H1 (cell line): ENCODE data around the gene ODC1. TPM values are rescaled to one million over a fixed set of nuclear protein-coding genes. Genes with fewer than 3 reads are reported as not detected.

Source experiments
- CTCF ChIA-PET: fragments of 300-600 bp; sonication (Branson Sonifier 250); formaldehyde crosslinking; loops from one replicate; lab custom pipeline; 2021; ENCODE audit not compliant: partially characterized antibody; lab: Charles Lee
- POLR2A ChIA-PET: fragments of 300-600 bp; sonication (Branson Sonifier 250); formaldehyde crosslinking; loops from one replicate; lab custom pipeline; 2021; ENCODE audit warnings: inconsistent platforms; ENCODE audit not compliant: partially characterized antibody; lab: Charles Lee
- DNase-seq, 2 experiments: peaks; one replicate each; pipeline versions ENCODE4 v3.0.0 to v3.0.0-alpha.2; 2010 to 2022; ENCODE audit warnings: low spot score in 2 of 2, low read depth in 1 of 2, mixed read lengths in 1 of 2
- FAIRE-seq: peaks from 2 replicates; lab custom pipeline; 2011; peaks lifted over from hg19 to GRCh38; lab: Jason Lieb, UNC
- H2AFZ ChIP-seq: 2 replicates; pipeline ENCODE4 v1.8.1; 2012; ENCODE audit warnings: low read length, inconsistent platforms
- H2AK5ac ChIP-seq: 2 replicates; pipeline ENCODE4 v1.6.1; 2013; ENCODE audit warnings: low read depth, low read length
- H2BK120ac ChIP-seq: replicated peaks from 2 replicates; pipeline ENCODE3; 2013; ENCODE audit warnings: low read depth, low read length, inconsistent platforms
- H2BK12ac ChIP-seq: 2 replicates; pipeline ENCODE4 v1.6.1; 2013; ENCODE audit warnings: low read depth, low read length
- H2BK15ac ChIP-seq: 2 replicates; pipeline ENCODE4 v1.6.1; 2013; ENCODE audit warnings: low read length
- H2BK20ac ChIP-seq: 2 replicates; pipeline ENCODE4 v1.6.1; 2013; ENCODE audit warnings: low read length
- H2BK5ac ChIP-seq: 2 replicates; pipeline ENCODE4 v1.6.1; 2013; ENCODE audit warnings: low read depth, low read length
- H3K14ac ChIP-seq: 2 replicates; pipeline ENCODE4 v1.6.1; 2013; ENCODE audit warnings: inconsistent platforms; ENCODE audit not compliant: insufficient read length
- H3K18ac ChIP-seq: 2 replicates; pipeline ENCODE4 v1.6.1; 2013; ENCODE audit warnings: low read length; ENCODE audit errors: extremely low read depth
- H3K23ac ChIP-seq: 2 replicates; pipeline ENCODE4 v1.6.1; 2013; ENCODE audit warnings: inconsistent platforms; ENCODE audit not compliant: insufficient read length
- H3K23me2 ChIP-seq: 2 replicates; pipeline ENCODE4 v1.6.1; 2013; ENCODE audit warnings: low read depth, low read length
- H3K27ac ChIP-seq: 2 replicates; pipeline ENCODE4 v1.6.1; 2011; ENCODE audit warnings: low read depth, low read length, inconsistent platforms
- H3K27me3 ChIP-seq, 4 experiments: replicated peaks in 1 of 4; 1 replicate in 1 of 4; 2 replicates in 3 of 4; pipeline versions ENCODE4 v1.6.1 to v1.8.1; 2011 to 2013; ENCODE audit warnings: low read length in 3 of 4, mild to moderate bottlenecking in 3 of 4, inconsistent platforms in 2 of 4, mixed read lengths in 2 of 4, moderate library complexity in 1 of 4; ENCODE audit not compliant: control insufficient read depth in 3 of 4, insufficient read depth in 3 of 4; ENCODE audit errors: extremely low read depth in 1 of 4
- H3K36me3 ChIP-seq, 4 experiments: 2 replicates each; pipeline versions ENCODE4 v1.6.1 to v1.8.1; 2011 to 2013; ENCODE audit warnings: mild to moderate bottlenecking in 4 of 4, low read length in 3 of 4, moderate library complexity in 2 of 4, control low read depth in 1 of 4, inconsistent platforms in 1 of 4; ENCODE audit not compliant: insufficient read depth in 4 of 4, control insufficient read depth in 2 of 4
- H3K4ac ChIP-seq: replicated peaks from 2 replicates; pipeline ENCODE3; 2013; ENCODE audit warnings: low read length, low read depth, mixed read lengths, inconsistent platforms; ENCODE audit not compliant: insufficient read length
- H3K4me1 ChIP-seq, 4 experiments: replicated peaks in 1 of 4; 1 replicate in 1 of 4; 2 replicates in 3 of 4; pipeline versions ENCODE4 v1.6.1 to v1.8.1; 2011 to 2013; ENCODE audit warnings: low read length in 3 of 4, inconsistent platforms in 2 of 4, mixed read lengths in 1 of 4; ENCODE audit not compliant: insufficient read depth in 4 of 4, control insufficient read depth in 3 of 4
- H3K4me2 ChIP-seq, 2 experiments: 2 replicates each; pipeline versions ENCODE4 v1.6.1 to v1.8.1; 2011 to 2013; ENCODE audit warnings: low read depth in 2 of 2, low read length in 2 of 2, control low read depth in 1 of 2, inconsistent platforms in 1 of 2, mild to moderate bottlenecking in 1 of 2; ENCODE audit not compliant: insufficient read depth in 1 of 2
- H3K4me3 ChIP-seq, 4 experiments: fragments of 200-600, 300-600 bp in 1 of 4; sonication (generic), shearing (Covaris generic), sonication (Bioruptor Twin) in 1 of 4; 2 replicates each; pipeline versions ENCODE4 v1.5.1 to v1.8.1; 2011 to 2016; ENCODE audit warnings: low read length in 4 of 4, low read depth in 3 of 4, control low read depth in 2 of 4, inconsistent platforms in 2 of 4, mild to moderate bottlenecking in 2 of 4, mixed read lengths in 1 of 4, moderate library complexity in 1 of 4; ENCODE audit not compliant: insufficient read depth in 2 of 4; ENCODE audit errors: extremely low read depth in 1 of 4
- H3K56ac ChIP-seq: replicated peaks from 2 replicates; pipeline ENCODE3; 2013; ENCODE audit warnings: low read depth, mild to moderate bottlenecking, mixed read lengths, low read length, inconsistent platforms; ENCODE audit not compliant: insufficient read length
- H3K79me1 ChIP-seq: 2 replicates; pipeline ENCODE4 v1.6.1; 2013; ENCODE audit warnings: low read depth, low read length, control low read depth
- H3K79me2 ChIP-seq, 2 experiments: 2 replicates each; pipeline versions ENCODE4 v1.6.1 to v1.8.1; 2012 to 2013; ENCODE audit warnings: low read length in 2 of 2, mild to moderate bottlenecking in 2 of 2, inconsistent platforms in 1 of 2; ENCODE audit not compliant: insufficient read depth in 2 of 2, control insufficient read depth in 1 of 2
- H3K9ac ChIP-seq, 4 experiments: replicated peaks in 1 of 4; 1 replicate in 1 of 4; 2 replicates in 3 of 4; pipeline versions ENCODE4 v1.6.1 to v1.8.1; 2011 to 2013; ENCODE audit warnings: low read depth in 3 of 4, low read length in 3 of 4, control low read depth in 2 of 4, mild to moderate bottlenecking in 2 of 4, moderate library complexity in 2 of 4, inconsistent platforms in 1 of 4; ENCODE audit errors: extremely low read depth in 1 of 4
- H3K9me3 ChIP-seq, 2 experiments: 2 replicates each; pipeline versions ENCODE4 v1.6.1 to v1.8.1; 2012 to 2013; ENCODE audit warnings: mild to moderate bottlenecking in 2 of 2, moderate library complexity in 2 of 2, control low read depth in 1 of 2, inconsistent platforms in 1 of 2, low read depth in 1 of 2, low read length in 1 of 2, mixed read lengths in 1 of 2; ENCODE audit not compliant: insufficient read depth in 2 of 2
- H4K20me1 ChIP-seq, 2 experiments: replicated peaks in 1 of 2; 2 replicates each; pipeline versions ENCODE3 to v1.8.1; 2011 to 2013; ENCODE audit warnings: inconsistent platforms in 2 of 2, low read length in 2 of 2, mild to moderate bottlenecking in 1 of 2; ENCODE audit not compliant: insufficient read depth in 2 of 2, control insufficient read depth in 1 of 2
- H4K5ac ChIP-seq: 2 replicates; pipeline ENCODE4 v1.6.1; 2013; ENCODE audit warnings: low read length, low read depth, mixed read lengths, inconsistent platforms; ENCODE audit not compliant: insufficient read length
- H4K8ac ChIP-seq: 2 replicates; pipeline ENCODE4 v1.8.0; 2013; ENCODE audit warnings: mild to moderate bottlenecking, moderate library complexity, low read length, inconsistent platforms; ENCODE audit not compliant: insufficient read depth; ENCODE audit errors: extremely low read depth
- H4K91ac ChIP-seq: replicated peaks from 2 replicates; pipeline ENCODE3; 2013; ENCODE audit warnings: low read length, mixed read lengths, inconsistent platforms; ENCODE audit not compliant: insufficient read length
- CEBPB ChIP-seq: IDR thresholded peaks from 2 replicates; pipeline ENCODE4 v1.6.1; 2012; ENCODE audit warnings: low read depth, low read length
- KDM5A ChIP-seq: fragments of 200-600 bp; IDR thresholded peaks from 2 replicates; pipeline ENCODE4 v1.7.1; 2012; ENCODE audit warnings: mild to moderate bottlenecking, low read length, inconsistent platforms, mixed read lengths
- NANOG ChIP-seq: IDR thresholded peaks from 2 replicates; pipeline ENCODE4 v1.6.1; 2011; ENCODE audit warnings: low read length, low read depth, mild to moderate bottlenecking, inconsistent platforms; ENCODE audit not compliant: insufficient read depth, poor library complexity, severe bottlenecking
- RBBP5 ChIP-seq: IDR thresholded peaks from 2 replicates; pipeline ENCODE4 v1.7.1; 2012; ENCODE audit warnings: low read depth, mild to moderate bottlenecking, inconsistent platforms, low read length, moderate library complexity, borderline replicate concordance
- SP1 ChIP-seq: IDR thresholded peaks from 2 replicates; pipeline ENCODE4 v1.6.1; 2011; ENCODE audit warnings: low read depth, low read length
- TBP ChIP-seq: IDR thresholded peaks from 2 replicates; pipeline ENCODE4 v1.6.1; 2011; ENCODE audit warnings: low read depth, low read length, improper control_type of control experiment
- USF2 ChIP-seq: IDR thresholded peaks from 2 replicates; pipeline ENCODE4 v1.6.1; 2011; ENCODE audit warnings: low read length, improper control_type of control experiment
- WGBS, 2 experiments: shearing (Covaris generic) in 1 of 2; methylation state at CpG; one replicate each; pipeline versions ENCODE4 v1.1.6 to v1.1.7; 2013 to 2015; ENCODE audit warnings: low lambda C conversion rate in 2 of 2, mixed read lengths in 2 of 2, inconsistent platforms in 1 of 2, low coverage in 1 of 2, missing lambda C conversion rate in 1 of 2; ENCODE audit not compliant: insufficient replicate concordance in 2 of 2, insufficient coverage in 1 of 2, insufficient read length in 1 of 2; ENCODE audit errors: extremely low coverage in 1 of 2, missing lambda C conversion rate in 1 of 2; 5-methylcytosine and 5-hydroxymethylcytosine counted together
- polyA plus RNA-seq, 7 experiments: library from polyadenylated mRNA; depleted of rRNA in 3 of 7; stranded (reverse) in 5 of 7; unstranded in 2 of 7; fragments of >200 nt in 5 of 7; fragments of 200-250 nt in 2 of 7; gene quantifications; 1 replicate in 5 of 7; 2 replicates in 1 of 7; 4 replicates in 1 of 7; pipeline versions ENCODE4 v1.2.1 to v1.2.3, GENCODE V29; 2011 to 2013; ENCODE audit warnings: missing spikeins in 2 of 7, mixed read lengths in 2 of 7
- total RNA-seq: library from RNA; stranded (reverse); fragmentation: NEBNext Ultra II Directional; extraction: Animal tissue kit (Norgen Biotek cat#: 25700); gene quantifications from 2 replicates; pipeline ENCODE4 v1.2.1, GENCODE V29; 2021

The ODC1 gene
- total and polyA plus RNA-seq, 2 of the 8 experiments (the other 6 are each of a cell fraction or from before 2014, with no cell fraction given), result 57.2 to 76.7 TPM

DNA sequence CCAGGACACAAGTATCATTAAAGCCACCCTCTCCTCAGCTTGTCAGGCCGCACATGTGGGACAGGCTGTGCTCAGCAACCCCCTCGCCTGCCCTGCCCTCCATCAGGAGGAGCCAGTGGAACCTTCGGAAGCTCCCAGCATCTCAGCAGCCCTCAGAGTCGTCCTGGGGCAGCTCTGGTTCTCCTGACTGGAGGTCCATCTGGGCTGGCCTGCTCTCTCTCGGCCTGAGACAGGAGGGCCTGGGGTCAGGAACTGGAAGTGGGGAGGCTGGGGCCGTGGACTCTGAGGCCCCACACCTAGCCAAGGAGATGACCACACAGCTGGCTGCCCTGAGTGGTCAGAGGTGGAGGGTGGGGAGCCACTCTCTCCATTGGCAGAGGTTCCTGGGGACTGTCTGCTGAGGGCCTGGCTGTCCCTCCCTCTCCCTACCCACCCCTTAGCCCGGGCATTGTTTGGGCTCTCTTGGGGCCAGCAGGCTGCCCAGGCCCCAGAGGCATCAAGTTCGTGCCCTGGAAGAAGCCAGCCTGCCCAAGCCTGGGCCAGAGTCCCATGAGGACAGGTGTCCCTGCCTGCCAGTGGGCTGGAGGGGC is 23.1 kb downstream of the ODC1 start:
- CTCF ChIA-PET, result interaction anchor here (0.6 to 2.2 kb wide), 9 partner anchors 10 to 285 kb away, joined by 3 to 13 read pairs (median 4); no protein-coding TSS in a partner anchor
- H2BK5ac ChIP-seq, result no peak overlapping the region
- peaks cover 4% of the 10 kb centered on the region; the same call in 1 of the 2 replicates for H3K23me2 ChIP-seq

More for the DNA sequence above, 23.1 kb downstream of the ODC1 start:
- Histone ChIP-seq H3K9me3 (no peaks in the 10 kb centered on the region), H3K23ac (no peak overlapping the region), H3K4me2 (no peak overlapping the region), H2BK12ac (no peak overlapping the region), H4K91ac (no peak overlapping the region), H3K4ac (no peak overlapping the region), H3K4me3 (no peak overlapping the region), H3K18ac (no peak overlapping the region), H2BK15ac (no peak overlapping the region), H3K9ac (no peak overlapping the region), H2BK20ac (no peak overlapping the region), H3K14ac (no peak overlapping the region), H4K5ac (no peak overlapping the region), H3K4me1 (no peaks in the 10 kb centered on the region), H3K27me3 (no peaks in the 10 kb centered on the region), H2AFZ (no peak overlapping the region), H3K79me1 (no peaks in the 10 kb centered on the region), H3K27ac (no peak overlapping the region), H2BK120ac (no peak overlapping the region), H3K36me3 (no peaks in the 10 kb centered on the region), H4K20me1 (peaks cover 0 to 2% of the 10 kb centered on the region in 2 experiments), H2AK5ac (no peak overlapping the region), H4K8ac (no peak overlapping the region), H3K56ac (no peak overlapping the region), H3K79me2 (no peaks in the 10 kb centered on the region)
- TF ChIP-seq CEBPB (no peak), NANOG (no peak), TBP (no peak), USF2 (no peak), KDM5A (no peak), RBBP5 (no peak), SP1 (no peak)
- POLR2A ChIA-PET, result interaction anchor here (1.2 to 1.4 kb wide), 2 partner anchors 9 to 22 kb away, joined by 3 read pairs; no protein-coding TSS in a partner anchor
- no peak for DNase-seq
- no peak for FAIRE-seq
- 88% methylated on average over 8 of the region's 8 CpGs; no CpG with 5 or more reads in 1 of the 2 experiments for WGBS, 2 experiments
